WTC11 (cell line): Measurements from ENCODE around the gene GNG13. TPM values are rescaled to one million over a fixed set of nuclear protein-coding genes. Genes with fewer than 3 reads are reported as not detected.

Source experiments
- ATAC-seq: fragments of 200-7000 bp; cut with Tn5 transposase; 2 replicates; pipeline ENCODE4 v1.10.0; 2021; ENCODE audit warnings: mild to moderate bottlenecking, moderate library complexity
- CTCF ChIA-PET: fragments of 300-600 bp; sonication (Branson Sonifier 250); formaldehyde crosslinking; loops from one replicate; lab custom pipeline; 2021; ENCODE audit warnings: antibody characterized with exemption; lab: Charles Lee
- POLR2A ChIA-PET: fragments of 350-600 bp; sonication (Branson Sonifier 250); formaldehyde crosslinking; loops from one replicate; lab custom pipeline; 2021; ENCODE audit warnings: antibody characterized with exemption; lab: Charles Lee
- DNase-seq: peaks from one replicate; pipeline ENCODE4 v3.0.0; 2021; ENCODE audit warnings: low spot score
- H3K27ac Mint-ChIP-seq: 2 replicates; pipeline ENCODE4 v1.8.0; 2021; ENCODE audit warnings: mixed read lengths
- H3K27me3 Mint-ChIP-seq: 2 replicates; pipeline ENCODE4 v1.8.0; 2021; ENCODE audit warnings: low read depth, mild to moderate bottlenecking, moderate library complexity, mixed read lengths
- H3K36me3 Mint-ChIP-seq: 2 replicates; pipeline ENCODE4 v1.8.0; 2021; ENCODE audit warnings: mixed read lengths
- H3K4me1 Mint-ChIP-seq: 2 replicates; pipeline ENCODE4 v1.8.0; 2022; ENCODE audit warnings: mixed read lengths
- H3K4me3 Mint-ChIP-seq: 2 replicates; pipeline ENCODE4 v1.8.0; 2021; ENCODE audit warnings: mild to moderate bottlenecking, moderate library complexity, mixed read lengths
- H3K9me3 Mint-ChIP-seq: 2 replicates; pipeline ENCODE4 v1.8.0; 2021; ENCODE audit warnings: mixed read lengths
- AFF4 ChIP-seq: sonication (generic); formaldehyde crosslinking; IDR thresholded peaks from 2 replicates; pipeline ENCODE4 v1.8.1; 2023; ENCODE audit warnings: mild to moderate bottlenecking, missing genetic modification reagents, borderline replicate concordance
- ATF2 ChIP-seq: sonication (generic); formaldehyde crosslinking; IDR thresholded peaks from 2 replicates; pipeline ENCODE4 v1.8.1; 2022; ENCODE audit warnings: low read depth, missing genetic modification reagents, borderline replicate concordance
- ATF3 ChIP-seq: sonication (generic); formaldehyde crosslinking; conservative IDR thresholded peaks from 2 replicates; pipeline ENCODE4 v1.8.1; 2022; ENCODE audit warnings: mild to moderate bottlenecking, missing genetic modification reagents
- ELF4 ChIP-seq: sonication (generic); formaldehyde crosslinking; IDR thresholded peaks from 2 replicates; pipeline ENCODE4 v1.8.1; 2022; ENCODE audit warnings: low read depth, mild to moderate bottlenecking, moderate library complexity, missing genetic modification reagents
- EMX1 ChIP-seq: fragments of 250-450 bp; sonication (Bioruptor Pico); IDR thresholded peaks from 2 replicates; pipeline ENCODE4 v1.8.0; 2021; ENCODE audit warnings: mild to moderate bottlenecking
- FOXJ3 ChIP-seq: sonication (generic); formaldehyde crosslinking; IDR thresholded peaks from 2 replicates; pipeline ENCODE4 v1.9.0; 2021; ENCODE audit warnings: missing genetic modification reagents, mild to moderate bottlenecking, borderline replicate concordance
- FOXP1 ChIP-seq: sonication (generic); formaldehyde crosslinking; IDR thresholded peaks from 2 replicates; pipeline ENCODE4 v1.8.0; 2022; ENCODE audit warnings: missing genetic modification reagents, mild to moderate bottlenecking, moderate library complexity, borderline replicate concordance
- GRHL2 ChIP-seq: fragments of 250-450 bp; sonication (Bioruptor Pico); IDR thresholded peaks from 2 replicates; pipeline ENCODE4 v1.8.0; 2022; ENCODE audit warnings: mild to moderate bottlenecking, moderate library complexity; ENCODE audit not compliant: insufficient replicate concordance, severe bottlenecking
- HMGA2 ChIP-seq: fragments of 250-450 bp; sonication (Bioruptor Pico); IDR thresholded peaks from 2 replicates; pipeline ENCODE4 v1.4.0; 2021; ENCODE audit warnings: mild to moderate bottlenecking, moderate library complexity
- NFYB ChIP-seq: sonication (generic); formaldehyde crosslinking; conservative IDR thresholded peaks from 2 replicates; pipeline ENCODE4 v1.8.0; 2022; ENCODE audit warnings: low read depth, missing genetic modification reagents
- NR3C1 ChIP-seq: sonication (generic); formaldehyde crosslinking; conservative IDR thresholded peaks from 2 replicates; pipeline ENCODE4 v1.8.1; 2023; ENCODE audit warnings: low read depth, mild to moderate bottlenecking, missing genetic modification reagents
- OVOL2 ChIP-seq: fragments of 250-450 bp; sonication (Bioruptor Pico); IDR thresholded peaks from 2 replicates; pipeline ENCODE4 v1.9.0; 2021; ENCODE audit warnings: mild to moderate bottlenecking, borderline replicate concordance
- PRRX2 ChIP-seq: fragments of 250-450 bp; sonication (Bioruptor Pico); IDR thresholded peaks from 2 replicates; pipeline ENCODE4 v1.8.0; 2021; ENCODE audit warnings: mild to moderate bottlenecking
- RORB ChIP-seq: fragments of 250-450 bp; sonication (Bioruptor Pico); IDR thresholded peaks from 2 replicates; pipeline ENCODE4 v1.9.0; 2021; ENCODE audit warnings: mild to moderate bottlenecking
- SMAD3 ChIP-seq: sonication (generic); formaldehyde crosslinking; IDR thresholded peaks from 2 replicates; pipeline ENCODE4 v1.8.0; 2022; ENCODE audit warnings: missing genetic modification reagents, mild to moderate bottlenecking, borderline replicate concordance
- SMAD4 ChIP-seq: sonication (generic); formaldehyde crosslinking; IDR thresholded peaks from 2 replicates; pipeline ENCODE4 v1.8.0; 2022; ENCODE audit warnings: mild to moderate bottlenecking, missing genetic modification reagents
- SOX15 ChIP-seq: fragments of 250-450 bp; sonication (Bioruptor Pico); IDR thresholded peaks from 2 replicates; pipeline ENCODE4 v1.9.0; 2021; ENCODE audit warnings: mild to moderate bottlenecking
- SP1 ChIP-seq: sonication (generic); formaldehyde crosslinking; conservative IDR thresholded peaks from 2 replicates; pipeline ENCODE4 v1.8.1; 2022; ENCODE audit warnings: missing genetic modification reagents
- ZNF317 ChIP-seq: sonication (generic); formaldehyde crosslinking; IDR thresholded peaks from 2 replicates; pipeline ENCODE4 v1.8.1; 2023; ENCODE audit warnings: low read depth, mild to moderate bottlenecking, moderate library complexity, missing genetic modification reagents, borderline replicate concordance
- ZNF423 ChIP-seq: fragments of 250-450 bp; sonication (Bioruptor Pico); IDR thresholded peaks from 2 replicates; pipeline ENCODE4 v2.1.2; 2022; ENCODE audit warnings: mild to moderate bottlenecking, moderate library complexity
- total RNA-seq: library from RNA; stranded (reverse); gene quantifications from 3 replicates; pipeline ENCODE4 v1.2.3, GENCODE V29; 2021
- TF ChIP-seq, protein P1 (sequence below): fragments of 250-450 bp; sonication (Bioruptor Pico); IDR thresholded peaks from 2 replicates; pipeline ENCODE4 v2.1.2; 2022; ENCODE audit warnings: mild to moderate bottlenecking, moderate library complexity
- TF ChIP-seq, protein P2 (sequence below): sonication (generic); formaldehyde crosslinking; IDR thresholded peaks from 2 replicates; pipeline ENCODE4 v1.8.0; 2023; ENCODE audit warnings: missing genetic modification reagents
- TF ChIP-seq, protein P3 (sequence below): fragments of 250-450 bp; sonication (Bioruptor Pico); IDR thresholded peaks from 2 replicates; pipeline ENCODE4 v1.8.0; 2021; ENCODE audit warnings: mild to moderate bottlenecking

GNG13 gene
- total RNA-seq, 1 experiment from 2014 or later, result not detected

GRCh38 chr16:766820-767640, 33.5 kb downstream of the GNG13 start:
- CTCF ChIA-PET, result interaction anchor here (1.4 kb wide), 1 partner anchor 23 kb away, joined by 4 read pairs; no protein-coding TSS in a partner anchor
- DNase-seq, result no peak
- Mint-ChIP-seq H3K27me3 (no peaks in the 10 kb centered on the region), H3K9me3 (no peaks in the 10 kb centered on the region), H3K4me1 (no peaks in the 10 kb centered on the region), H3K27ac (no peak overlapping the region), H3K36me3 (no peaks in the 10 kb centered on the region), H3K4me3 (no peak overlapping the region)
- no peak for ATAC-seq
- TF ChIP-seq SMAD3 (CRISPR knock-in tag) (no peak), EMX1 (CRISPR knock-in tag) (no peak), GRHL2 (CRISPR knock-in tag) (no peak), FOXP1 (CRISPR knock-in tag) (no peak), AFF4 (CRISPR knock-in tag) (no peak), ZNF423 (CRISPR knock-in tag) (no peak), ELF4 (no peak), NFYB (CRISPR knock-in tag) (no peak), HMGA2 (CRISPR knock-in tag) (no peak)
- TF ChIP-seq, protein P1, sequence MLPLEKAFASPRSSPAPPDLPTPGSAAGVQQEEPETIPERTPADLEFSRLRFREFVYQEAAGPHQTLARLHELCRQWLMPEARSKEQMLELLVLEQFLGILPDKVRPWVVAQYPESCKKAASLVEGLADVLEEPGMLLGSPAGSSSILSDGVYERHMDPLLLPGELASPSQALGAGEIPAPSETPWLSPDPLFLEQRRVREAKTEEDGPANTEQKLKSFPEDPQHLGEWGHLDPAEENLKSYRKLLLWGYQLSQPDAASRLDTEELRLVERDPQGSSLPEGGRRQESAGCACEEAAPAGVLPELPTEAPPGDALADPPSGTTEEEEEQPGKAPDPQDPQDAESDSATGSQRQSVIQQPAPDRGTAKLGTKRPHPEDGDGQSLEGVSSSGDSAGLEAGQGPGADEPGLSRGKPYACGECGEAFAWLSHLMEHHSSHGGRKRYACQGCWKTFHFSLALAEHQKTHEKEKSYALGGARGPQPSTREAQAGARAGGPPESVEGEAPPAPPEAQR, result no peak
- TF ChIP-seq, protein P2, sequence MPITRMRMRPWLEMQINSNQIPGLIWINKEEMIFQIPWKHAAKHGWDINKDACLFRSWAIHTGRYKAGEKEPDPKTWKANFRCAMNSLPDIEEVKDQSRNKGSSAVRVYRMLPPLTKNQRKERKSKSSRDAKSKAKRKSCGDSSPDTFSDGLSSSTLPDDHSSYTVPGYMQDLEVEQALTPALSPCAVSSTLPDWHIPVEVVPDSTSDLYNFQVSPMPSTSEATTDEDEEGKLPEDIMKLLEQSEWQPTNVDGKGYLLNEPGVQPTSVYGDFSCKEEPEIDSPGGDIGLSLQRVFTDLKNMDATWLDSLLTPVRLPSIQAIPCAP (CRISPR knock-in tag), result no peak
- POLR2A ChIA-PET, result no interaction called here

- DNase-seq (no peak), ATAC-seq (no peak)
- CTCF ChIA-PET, result interaction anchor here (1.4 kb wide), 1 partner anchor 23 kb away, joined by 4 read pairs; no protein-coding TSS in a partner anchor
- Mint-ChIP-seq H3K27ac (peak overlapping the region; percentile 32), H3K36me3 (no peaks in the 10 kb centered on the region), H3K4me3 (no peak overlapping the region), H3K4me1 (no peaks in the 10 kb centered on the region), H3K27me3 (no peaks in the 10 kb centered on the region), H3K9me3 (no peaks in the 10 kb centered on the region)
- POLR2A ChIA-PET, result no interaction called here
- no peak for TF ChIP-seq ATF2 (CRISPR knock-in tag)
- no peak for TF ChIP-seq NR3C1 (CRISPR knock-in tag)
- TF ChIP-seq ZNF317 (CRISPR knock-in tag), result no peak
- TF ChIP-seq PRRX2 (CRISPR knock-in tag), result no peak
- TF ChIP-seq, protein P3, sequence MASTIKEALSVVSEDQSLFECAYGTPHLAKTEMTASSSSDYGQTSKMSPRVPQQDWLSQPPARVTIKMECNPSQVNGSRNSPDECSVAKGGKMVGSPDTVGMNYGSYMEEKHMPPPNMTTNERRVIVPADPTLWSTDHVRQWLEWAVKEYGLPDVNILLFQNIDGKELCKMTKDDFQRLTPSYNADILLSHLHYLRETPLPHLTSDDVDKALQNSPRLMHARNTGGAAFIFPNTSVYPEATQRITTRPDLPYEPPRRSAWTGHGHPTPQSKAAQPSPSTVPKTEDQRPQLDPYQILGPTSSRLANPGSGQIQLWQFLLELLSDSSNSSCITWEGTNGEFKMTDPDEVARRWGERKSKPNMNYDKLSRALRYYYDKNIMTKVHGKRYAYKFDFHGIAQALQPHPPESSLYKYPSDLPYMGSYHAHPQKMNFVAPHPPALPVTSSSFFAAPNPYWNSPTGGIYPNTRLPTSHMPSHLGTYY (CRISPR knock-in tag), result no peak
- TF ChIP-seq SOX15, result no peak
- TF ChIP-seq SMAD4 (CRISPR knock-in tag), result no peak
- TF ChIP-seq RORB (CRISPR knock-in tag), result no peak
- TF ChIP-seq OVOL2 (CRISPR knock-in tag), result no peak
- TF ChIP-seq FOXP1 (CRISPR knock-in tag), result no peak
- no peak for TF ChIP-seq ATF3 (CRISPR knock-in tag)
- no peak for TF ChIP-seq SP1 (CRISPR knock-in tag)
- TF ChIP-seq, protein P2 (CRISPR knock-in tag), result no peak
- TF ChIP-seq FOXJ3 (CRISPR knock-in tag), result no peak
Measured at GRCh38 chr16:766008-766819, 34.3 kb downstream of the GNG13 start.
